Stimulated activated CD4-positive, alpha-beta T cell treated with anti-CD3 and anti-CD28 coated beads, Interleukin-4, amount 100 ng/mL, for 1 hour (primary cell): ENCODE data around the gene WDR48.

ENCODE experiments used
- DNase-seq: peaks from one replicate; pipeline ENCODE4 v3.0.0-alpha.2; 2020

The WDR48 gene

GRCh38 chr3:39126532-39127071 lies 74.8 kb downstream of the WDR48 start:
- no peak for DNase-seq

GRCh38 chr3:39127269-39127907 lies 75.6 kb downstream of the WDR48 start:
- no peak for DNase-seq

- DNase-seq, result no peak
These were observed 76.1 kb downstream of the WDR48 start for GRCh38 chr3:39127908-39128304.

GRCh38 chr3:39128951-39129350 lies 77.1 kb downstream of the WDR48 start:
- DNase-seq, result no peak

- no peak for DNase-seq
These were observed 78.2 kb downstream of the WDR48 start for GRCh38 chr3:39130026-39130425.

GRCh38 chr3:39130693-39131265 lies 79.0 kb downstream of the WDR48 start:
- no peak for DNase-seq

- DNase-seq, result no peak
These were observed 80.6 kb downstream of the WDR48 start for GRCh38 chr3:39132096-39133092.

GRCh38 chr3:39133093-39133490 lies 81.3 kb downstream of the WDR48 start:
- DNase-seq, result no peak

- DNase-seq, result no peak
These were observed 82.0 kb downstream of the WDR48 start for GRCh38 chr3:39133822-39134221.

GRCh38 chr3:39134305-39134704 lies 82.5 kb downstream of the WDR48 start:
- no peak for DNase-seq

GRCh38 chr3:39135170-39135805 lies 83.5 kb downstream of the WDR48 start:
- no peak for DNase-seq

GRCh38 chr3:39136533-39137434 lies 85.0 kb downstream of the WDR48 start:
- no peak for DNase-seq

- DNase-seq, result no peak
These were observed 85.7 kb downstream of the WDR48 start for GRCh38 chr3:39137435-39137936.

GRCh38 chr3:39137991-39138803 lies 86.4 kb downstream of the WDR48 start:
- no peak for DNase-seq

GRCh38 chr3:39138804-39139415 lies 87.1 kb downstream of the WDR48 start:
- no peak for DNase-seq

- no peak for DNase-seq
These were observed 87.6 kb downstream of the WDR48 start for GRCh38 chr3:39139442-39139841.

- DNase-seq, result no peak
These were observed 88.6 kb downstream of the WDR48 start for GRCh38 chr3:39140341-39140971.

GRCh38 chr3:39141171-39141995 lies 89.6 kb downstream of the WDR48 start:
- DNase-seq, result no peak

GRCh38 chr3:39142067-39142466 lies 90.3 kb downstream of the WDR48 start:
- DNase-seq, result no peak
